HepG2 (cell line): ENCODE data around the gene FAM53B. TPM values are rescaled to one million over a fixed set of nuclear protein-coding genes. Genes with fewer than 3 reads are reported as not detected.

ENCODE experiments used
- ATAC-seq: fragments of 200-7000 bp; cut with Tn5 transposase; 3 replicates; pipeline ENCODE4 v1.9.1; 2020; ENCODE audit warnings: mild to moderate bottlenecking, moderate library complexity
- BruUV-seq: library from RNA; stranded (reverse); fragments of 400-500 nt; replicated peaks from 2 replicates; lab custom pipeline; 2021; lab: Mats Ljungman, UMichigan
- CTCF ChIA-PET: fragments of 300-600 bp; formaldehyde crosslinking; extraction: SDS; loops from one replicate; lab custom pipeline; 2021; ENCODE audit warnings: low total read pairs, inconsistent platforms, low intra/inter-chr PET ratio; lab: Yijun Ruan, JAX
- POLR2A ChIA-PET: fragments of 350-600 bp; sonication (Branson Sonifier 250); formaldehyde crosslinking; loops from one replicate; lab custom pipeline; 2020; ENCODE audit warnings: antibody characterized with exemption, inconsistent platforms; lab: Yijun Ruan, JAX
- DNase-seq: peaks from one replicate; pipeline ENCODE4 v3.0.0-alpha.2; 2015; ENCODE audit warnings: low spot score
- FAIRE-seq: peaks from 3 replicates; lab custom pipeline; 2011; peaks lifted over from hg19 to GRCh38; lab: Jason Lieb, UNC
- H2AFZ ChIP-seq: one replicate; pipeline ENCODE4 v1.6.1; 2011; ENCODE audit warnings: low read length, inconsistent platforms
- H3K27ac ChIP-seq: fragments of 300-600 bp; 3 replicates; pipeline ENCODE4 v1.8.0; 2011; ENCODE audit warnings: mixed run types, mild to moderate bottlenecking, mixed read lengths, low read length, inconsistent platforms; ENCODE audit not compliant: insufficient read depth; ENCODE audit errors: extremely low read length
- H3K27me3 ChIP-seq, 2 experiments: fragments of 200-600 bp in 1 of 2; 2 replicates in 1 of 2; 3 replicates in 1 of 2; pipeline versions ENCODE4 v1.6.0 to v1.8.0; 2011; ENCODE audit warnings: low read length in 2 of 2, mild to moderate bottlenecking in 2 of 2, moderate library complexity in 2 of 2, inconsistent platforms in 1 of 2; ENCODE audit not compliant: insufficient read depth in 2 of 2, control insufficient read depth in 1 of 2
- H3K36me3 ChIP-seq, 2 experiments: fragments of 200-600 bp in 1 of 2; replicated peaks in 1 of 2; 2 replicates in 1 of 2; 3 replicates in 1 of 2; pipeline versions ENCODE4 v1.5.1 to v1.8.0; 2011; ENCODE audit warnings: low read length in 2 of 2, inconsistent platforms in 1 of 2; ENCODE audit not compliant: insufficient read depth in 2 of 2, control insufficient read depth in 1 of 2
- H3K4me1 ChIP-seq: 2 replicates; pipeline ENCODE4 v1.5.1; 2012; ENCODE audit warnings: low read length, inconsistent platforms; ENCODE audit not compliant: insufficient read depth
- H3K4me2 ChIP-seq: 2 replicates; pipeline ENCODE4 v1.6.0; 2011; ENCODE audit warnings: low read depth, low read length, inconsistent platforms
- H3K4me3 ChIP-seq, 3 experiments: fragments of 200-600 bp in 1 of 3; sonication (generic), shearing (Covaris generic) in 1 of 3; replicated peaks in 1 of 3; 2 replicates each; pipeline ENCODE4 v1.5.1; 2011 to 2016; ENCODE audit warnings: low read length in 3 of 3, inconsistent platforms in 2 of 3, low read depth in 2 of 3, mild to moderate bottlenecking in 2 of 3, control low read depth in 1 of 3, mixed read lengths in 1 of 3; ENCODE audit not compliant: insufficient read depth in 1 of 3
- H3K79me2 ChIP-seq: one replicate; pipeline ENCODE4 v1.6.1; 2011; ENCODE audit warnings: low read length, inconsistent platforms; ENCODE audit not compliant: insufficient read depth
- H3K9ac ChIP-seq: 2 replicates; pipeline ENCODE4 v1.6.0; 2011; ENCODE audit warnings: mild to moderate bottlenecking, low read depth, low read length, inconsistent platforms; ENCODE audit not compliant: insufficient read depth
- H3K9me3 ChIP-seq: 2 replicates; pipeline ENCODE4 v1.5.1; 2012; ENCODE audit warnings: mild to moderate bottlenecking, low read length
- H4K20me1 ChIP-seq: 2 replicates; pipeline ENCODE4 v1.6.0; 2011; ENCODE audit warnings: inconsistent platforms, mild to moderate bottlenecking, low read length, moderate library complexity; ENCODE audit not compliant: insufficient read depth
- GTF3A ChIP-seq: sonication (generic); formaldehyde crosslinking; conservative IDR thresholded peaks from 2 replicates; pipeline ENCODE4 v1.4.0; 2020; ENCODE audit warnings: mild to moderate bottlenecking, missing genetic modification reagents
- ISL2 ChIP-seq: sonication (generic); formaldehyde crosslinking; IDR thresholded peaks from 2 replicates; pipeline ENCODE4 v1.5.0; 2020; ENCODE audit warnings: missing genetic modification reagents
- REL ChIP-seq: sonication (generic); formaldehyde crosslinking; conservative IDR thresholded peaks from 2 replicates; pipeline ENCODE4 v1.8.0; 2022; ENCODE audit warnings: mild to moderate bottlenecking, missing genetic modification reagents, moderate library complexity
- WGBS: methylation state at CpG from one replicate; pipeline ENCODE4 v1.1.6; 2017; ENCODE audit warnings: low lambda C conversion rate; 5-methylcytosine and 5-hydroxymethylcytosine counted together
- in situ Hi-C: cut with HindIII; loops from 2 replicates; pipeline ENCODE4 v1.10.0; 2017; ENCODE audit warnings: low pct_unique_long_range_greater_than_20kb; ENCODE audit not compliant: extremely low pct_ligation_motif_present
- intact Hi-C: fragments of 100-400 bp; cut with micrococcal nuclease; formaldehyde crosslinking; loops from one replicate; pipeline ENCODE4 v1.10.0; 2022; ENCODE audit not compliant: unreplicated experiment
- polyA plus RNA-seq, 8 experiments: library from polyadenylated mRNA; depleted of rRNA in 3 of 8; stranded (reverse) in 7 of 8; unstranded in 1 of 8; fragments of >200 nt; fragmentation: Illumina TruSeq in 4 of 8; extraction: Trizol in 4 of 8; gene quantifications; 2 replicates each; pipeline versions ENCODE4 v1.2.1 to v1.2.3, GENCODE V29; 2011 to 2016; ENCODE audit warnings: low read depth in 4 of 8, missing spikeins in 1 of 8, mixed read lengths in 1 of 8; ENCODE audit not compliant: insufficient read depth in 1 of 8
- total RNA-seq, 5 experiments: library from RNA; depleted of rRNA; stranded (reverse); fragments of >200 nt; fragmentation: Illumina TruSeq; extraction: Trizol; gene quantifications; 2 replicates each; pipeline ENCODE4 v1.2.3, GENCODE V29; 2016; ENCODE audit warnings: low read depth in 1 of 5
- TF ChIP-seq, protein P1 (sequence below): sonication (generic); formaldehyde crosslinking; IDR thresholded peaks from 2 replicates; pipeline ENCODE4 v1.5.1; 2020; ENCODE audit warnings: missing genetic modification reagents, mild to moderate bottlenecking, borderline replicate concordance
- TF ChIP-seq, protein P2 (sequence below): sonication (generic); formaldehyde crosslinking; IDR thresholded peaks from 2 replicates; pipeline ENCODE4 v1.4.0; 2020; ENCODE audit warnings: missing genetic modification reagents
- TF ChIP-seq, protein P3 (sequence below): sonication (generic); formaldehyde crosslinking; IDR thresholded peaks from 2 replicates; pipeline ENCODE4 v1.4.0; 2020; ENCODE audit warnings: missing genetic modification reagents, mild to moderate bottlenecking, borderline replicate concordance
- TF ChIP-seq, protein P4 (sequence below): sonication (generic); formaldehyde crosslinking; IDR thresholded peaks from 2 replicates; pipeline ENCODE4 v1.8.0; 2022; ENCODE audit warnings: mild to moderate bottlenecking, missing genetic modification reagents; ENCODE audit not compliant: insufficient replicate concordance

The FAM53B gene
- total and polyA plus RNA-seq, 2 of the 13 experiments (the other 11 are each of a cell fraction or from before 2014, with no cell fraction given) = 6.4 to 19.3 TPM

GRCh38 chr10:124653811-124654651 is 90.1 kb downstream of the FAM53B start (continued):
- TF ChIP-seq ISL2 (no peak), GTF3A (CRISPR knock-in tag) (no peak)

- no peak overlapping the region for H3K9ac ChIP-seq
- H4K20me1 ChIP-seq = no peaks in the 10 kb centered on the region
- no peak overlapping the region for H3K4me3 ChIP-seq
- H3K79me2 ChIP-seq = no peaks in the 10 kb centered on the region
- H3K4me1 ChIP-seq = peaks cover 29% of the 10 kb centered on the region
- 67% methylated on average over 3 of the region's 7 CpGs for WGBS
- peaks cover 0 to 5% of the 10 kb centered on the region in 2 experiments; a peak in 2 of 5 replicates for H3K36me3 ChIP-seq
- no peak for FAIRE-seq
- no peaks in the 10 kb centered on the region for H3K9me3 ChIP-seq
- ChIA-PET CTCF (no interaction called here), POLR2A (no interaction called here)
- no peak overlapping the region for H3K27ac ChIP-seq
- no TSS peak for BruUV-seq
- in situ Hi-C loops = no loop called here
- no peak overlapping the region for H2AFZ ChIP-seq
- H3K4me2 ChIP-seq = no peak overlapping the region
- no peak for DNase-seq
- no peaks in the 10 kb centered on the region for H3K27me3 ChIP-seq
- ATAC-seq = no peak
- intact Hi-C loops = no loop called here
- TF ChIP-seq, protein P1, sequence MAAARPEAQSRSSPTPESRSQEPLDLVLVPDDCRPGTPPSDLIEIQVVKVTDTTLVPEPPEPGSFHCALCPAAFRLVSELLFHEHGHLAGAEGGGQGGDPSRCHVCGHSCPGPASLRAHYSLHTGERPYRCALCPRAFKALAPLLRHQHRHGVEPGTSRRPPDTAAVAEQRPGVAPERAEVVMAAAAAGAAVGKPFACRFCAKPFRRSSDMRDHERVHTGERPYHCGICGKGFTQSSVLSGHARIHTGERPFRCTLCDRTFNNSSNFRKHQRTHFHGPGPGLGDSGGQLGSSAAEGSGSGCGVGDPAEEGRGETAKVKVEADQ = no peak
- TF ChIP-seq REL (CRISPR knock-in tag) = no peak
- TF ChIP-seq, protein P2, sequence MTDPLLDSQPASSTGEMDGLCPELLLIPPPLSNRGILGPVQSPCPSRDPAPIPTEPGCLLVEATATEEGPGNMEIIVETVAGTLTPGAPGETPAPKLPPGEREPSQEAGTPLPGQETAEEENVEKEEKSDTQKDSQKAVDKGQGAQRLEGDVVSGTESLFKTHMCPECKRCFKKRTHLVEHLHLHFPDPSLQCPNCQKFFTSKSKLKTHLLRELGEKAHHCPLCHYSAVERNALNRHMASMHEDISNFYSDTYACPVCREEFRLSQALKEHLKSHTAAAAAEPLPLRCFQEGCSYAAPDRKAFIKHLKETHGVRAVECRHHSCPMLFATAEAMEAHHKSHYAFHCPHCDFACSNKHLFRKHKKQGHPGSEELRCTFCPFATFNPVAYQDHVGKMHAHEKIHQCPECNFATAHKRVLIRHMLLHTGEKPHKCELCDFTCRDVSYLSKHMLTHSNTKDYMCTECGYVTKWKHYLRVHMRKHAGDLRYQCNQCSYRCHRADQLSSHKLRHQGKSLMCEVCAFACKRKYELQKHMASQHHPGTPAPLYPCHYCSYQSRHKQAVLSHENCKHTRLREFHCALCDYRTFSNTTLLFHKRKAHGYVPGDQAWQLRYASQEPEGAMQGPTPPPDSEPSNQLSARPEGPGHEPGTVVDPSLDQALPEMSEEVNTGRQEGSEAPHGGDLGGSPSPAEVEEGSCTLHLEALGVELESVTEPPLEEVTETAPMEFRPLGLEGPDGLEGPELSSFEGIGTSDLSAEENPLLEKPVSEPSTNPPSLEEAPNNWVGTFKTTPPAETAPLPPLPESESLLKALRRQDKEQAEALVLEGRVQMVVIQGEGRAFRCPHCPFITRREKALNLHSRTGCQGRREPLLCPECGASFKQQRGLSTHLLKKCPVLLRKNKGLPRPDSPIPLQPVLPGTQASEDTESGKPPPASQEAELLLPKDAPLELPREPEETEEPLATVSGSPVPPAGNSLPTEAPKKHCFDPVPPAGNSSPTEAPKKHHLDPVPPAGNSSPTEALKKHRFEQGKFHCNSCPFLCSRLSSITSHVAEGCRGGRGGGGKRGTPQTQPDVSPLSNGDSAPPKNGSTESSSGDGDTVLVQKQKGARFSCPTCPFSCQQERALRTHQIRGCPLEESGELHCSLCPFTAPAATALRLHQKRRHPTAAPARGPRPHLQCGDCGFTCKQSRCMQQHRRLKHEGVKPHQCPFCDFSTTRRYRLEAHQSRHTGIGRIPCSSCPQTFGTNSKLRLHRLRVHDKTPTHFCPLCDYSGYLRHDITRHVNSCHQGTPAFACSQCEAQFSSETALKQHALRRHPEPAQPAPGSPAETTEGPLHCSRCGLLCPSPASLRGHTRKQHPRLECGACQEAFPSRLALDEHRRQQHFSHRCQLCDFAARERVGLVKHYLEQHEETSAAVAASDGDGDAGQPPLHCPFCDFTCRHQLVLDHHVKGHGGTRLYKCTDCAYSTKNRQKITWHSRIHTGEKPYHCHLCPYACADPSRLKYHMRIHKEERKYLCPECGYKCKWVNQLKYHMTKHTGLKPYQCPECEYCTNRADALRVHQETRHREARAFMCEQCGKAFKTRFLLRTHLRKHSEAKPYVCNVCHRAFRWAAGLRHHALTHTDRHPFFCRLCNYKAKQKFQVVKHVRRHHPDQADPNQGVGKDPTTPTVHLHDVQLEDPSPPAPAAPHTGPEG (CRISPR knock-in tag) = no peak
- TF ChIP-seq, protein P3, sequence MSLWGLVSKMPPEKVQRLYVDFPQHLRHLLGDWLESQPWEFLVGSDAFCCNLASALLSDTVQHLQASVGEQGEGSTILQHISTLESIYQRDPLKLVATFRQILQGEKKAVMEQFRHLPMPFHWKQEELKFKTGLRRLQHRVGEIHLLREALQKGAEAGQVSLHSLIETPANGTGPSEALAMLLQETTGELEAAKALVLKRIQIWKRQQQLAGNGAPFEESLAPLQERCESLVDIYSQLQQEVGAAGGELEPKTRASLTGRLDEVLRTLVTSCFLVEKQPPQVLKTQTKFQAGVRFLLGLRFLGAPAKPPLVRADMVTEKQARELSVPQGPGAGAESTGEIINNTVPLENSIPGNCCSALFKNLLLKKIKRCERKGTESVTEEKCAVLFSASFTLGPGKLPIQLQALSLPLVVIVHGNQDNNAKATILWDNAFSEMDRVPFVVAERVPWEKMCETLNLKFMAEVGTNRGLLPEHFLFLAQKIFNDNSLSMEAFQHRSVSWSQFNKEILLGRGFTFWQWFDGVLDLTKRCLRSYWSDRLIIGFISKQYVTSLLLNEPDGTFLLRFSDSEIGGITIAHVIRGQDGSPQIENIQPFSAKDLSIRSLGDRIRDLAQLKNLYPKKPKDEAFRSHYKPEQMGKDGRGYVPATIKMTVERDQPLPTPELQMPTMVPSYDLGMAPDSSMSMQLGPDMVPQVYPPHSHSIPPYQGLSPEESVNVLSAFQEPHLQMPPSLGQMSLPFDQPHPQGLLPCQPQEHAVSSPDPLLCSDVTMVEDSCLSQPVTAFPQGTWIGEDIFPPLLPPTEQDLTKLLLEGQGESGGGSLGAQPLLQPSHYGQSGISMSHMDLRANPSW (CRISPR knock-in tag) = no peak
- TF ChIP-seq, protein P4, sequence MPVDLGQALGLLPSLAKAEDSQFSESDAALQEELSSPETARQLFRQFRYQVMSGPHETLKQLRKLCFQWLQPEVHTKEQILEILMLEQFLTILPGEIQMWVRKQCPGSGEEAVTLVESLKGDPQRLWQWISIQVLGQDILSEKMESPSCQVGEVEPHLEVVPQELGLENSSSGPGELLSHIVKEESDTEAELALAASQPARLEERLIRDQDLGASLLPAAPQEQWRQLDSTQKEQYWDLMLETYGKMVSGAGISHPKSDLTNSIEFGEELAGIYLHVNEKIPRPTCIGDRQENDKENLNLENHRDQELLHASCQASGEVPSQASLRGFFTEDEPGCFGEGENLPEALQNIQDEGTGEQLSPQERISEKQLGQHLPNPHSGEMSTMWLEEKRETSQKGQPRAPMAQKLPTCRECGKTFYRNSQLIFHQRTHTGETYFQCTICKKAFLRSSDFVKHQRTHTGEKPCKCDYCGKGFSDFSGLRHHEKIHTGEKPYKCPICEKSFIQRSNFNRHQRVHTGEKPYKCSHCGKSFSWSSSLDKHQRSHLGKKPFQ = no peak
These were observed 90.9 kb downstream of the FAM53B start for GRCh38 chr10:124653311-124653710.
